ENCODE results near the gene RAB6B. TPM values are rescaled to one million over a fixed set of nuclear protein-coding genes. Genes with fewer than 3 reads are reported as not detected.

The RAB6B gene
- total and polyA plus RNA-seq, 2 of the 8 experiments (the other 6 are each of a cell fraction or from before 2014, with no cell fraction given): 7.9 to 15.6 TPM

GRCh38 chr3:133854264-133855001 lies 41.2 kb downstream of the RAB6B start:
- no peak for FAIRE-seq
- Histone ChIP-seq H3K4ac (replicated peaks; ENCODE audit: insufficient read length, low read depth, low read length) (no peak overlapping the region), H3K4me3 (ENCODE audit: extremely low read depth in 1 of 4, insufficient read depth in 2 of 4, low read depth in 3 of 4, low read length in 4 of 4) (no peak overlapping the region), H3K23ac (ENCODE audit: insufficient read length) (no peak overlapping the region), H2BK5ac (ENCODE audit: low read depth, low read length) (no peak overlapping the region), H3K79me1 (ENCODE audit: low read depth, low read length) (no peaks in the 10 kb centered on the region), H3K27ac (ENCODE audit: low read depth, low read length) (no peak overlapping the region), H3K79me2 (ENCODE audit: control insufficient read depth in 1 of 2, insufficient read depth in 2 of 2, low read length in 2 of 2) (no peaks in the 10 kb centered on the region), H3K4me1 (replicated peaks in 1 of 4; ENCODE audit: control insufficient read depth in 3 of 4, insufficient read depth in 4 of 4, low read length in 3 of 4) (peaks cover 0 to 8% (median 0%) of the 10 kb centered on the region in 4 experiments; a peak in 2 of 7 replicates), H3K9me3 (ENCODE audit: insufficient read depth in 2 of 2, low read depth in 1 of 2, low read length in 1 of 2) (no peaks in the 10 kb centered on the region), H2BK120ac (replicated peaks; ENCODE audit: low read depth, low read length) (no peak overlapping the region), H3K36me3 (ENCODE audit: control insufficient read depth in 2 of 4, insufficient read depth in 4 of 4, low read length in 3 of 4) (no peaks in the 10 kb centered on the region), H3K4me2 (ENCODE audit: insufficient read depth in 1 of 2, low read depth in 2 of 2, low read length in 2 of 2) (no peak overlapping the region), H4K91ac (replicated peaks; ENCODE audit: insufficient read length, low read length) (no peak overlapping the region), H3K9ac (replicated peaks in 1 of 4; ENCODE audit: extremely low read depth in 1 of 4, low read depth in 3 of 4, low read length in 3 of 4) (no peak overlapping the region), H3K27me3 (replicated peaks in 1 of 4; ENCODE audit: control insufficient read depth in 3 of 4, extremely low read depth in 1 of 4, insufficient read depth in 3 of 4, low read length in 3 of 4) (no peaks in the 10 kb centered on the region), H4K20me1 (replicated peaks in 1 of 2; ENCODE audit: control insufficient read depth in 1 of 2, insufficient read depth in 2 of 2, low read length in 2 of 2) (no peaks in the 10 kb centered on the region), H4K8ac (ENCODE audit: extremely low read depth, insufficient read depth, low read length) (no peak overlapping the region), H2BK20ac (ENCODE audit: low read length) (no peak overlapping the region), H2AK5ac (ENCODE audit: low read depth, low read length) (no peak overlapping the region), H3K23me2 (ENCODE audit: low read depth, low read length) (no peaks in the 10 kb centered on the region; the same call in 1 of the 2 replicates), H3K18ac (ENCODE audit: extremely low read depth, low read length) (no peak overlapping the region), H4K5ac (ENCODE audit: insufficient read length, low read depth, low read length) (no peak overlapping the region), H3K14ac (ENCODE audit: insufficient read length) (no peak overlapping the region), H2BK15ac (ENCODE audit: low read length) (no peak overlapping the region), H2BK12ac (ENCODE audit: low read depth, low read length) (no peak overlapping the region), H3K56ac (replicated peaks; ENCODE audit: insufficient read length, low read depth, low read length) (no peak overlapping the region), H2AFZ (ENCODE audit: low read length) (no peak overlapping the region)
- ChIA-PET POLR2A (ENCODE audit: partially characterized antibody) (interaction anchor here (0.9 to 1.7 kb wide), 3 partner anchors 25 to 48 kb away, joined by 3 read pairs; no protein-coding TSS in a partner anchor), CTCF (ENCODE audit: partially characterized antibody) (interaction anchor here (1.1 to 2.6 kb wide), 7 partner anchors 10 to 22 kb away, joined by 3 to 7 read pairs (median 4); no protein-coding TSS in a partner anchor)
- WGBS, 2 experiments (ENCODE audit: extremely low coverage in 1 of 2, insufficient coverage in 1 of 2, insufficient read length in 1 of 2, insufficient replicate concordance in 2 of 2, low coverage in 1 of 2, low lambda C conversion rate in 2 of 2, missing lambda C conversion rate in 1 of 2): 86% methylated on average over 5 of the region's 5 CpGs; no CpG with 5 or more reads in 1 of the 2 experiments
- no peak for DNase-seq (ENCODE audit: low read depth in 1 of 2, low spot score in 2 of 2)

Data from H1 (cell line).